Neural cell (in vitro differentiated cells): ENCODE measurements around the gene NEDD4L. TPM values are rescaled to one million over a fixed set of nuclear protein-coding genes. Genes with fewer than 3 reads are reported as not detected.

ENCODE experiments used
- H2AFZ ChIP-seq: fragments of 200-600, 300-800 bp; sonication (generic), shearing (Covaris generic); 2 replicates; pipeline ENCODE4 v1.6.0; 2014; ENCODE audit warnings: low read depth, mild to moderate bottlenecking, antibody characterized with exemption, low read length, moderate library complexity
- H3F3A ChIP-seq: fragments of 200-600 bp; shearing (Covaris generic); 2 replicates; pipeline ENCODE4 v1.6.1; 2016; ENCODE audit warnings: mild to moderate bottlenecking, moderate library complexity, mixed read lengths, antibody characterized with exemption, low read length; ENCODE audit not compliant: insufficient read depth, poor library complexity, severe bottlenecking
- H3K27ac ChIP-seq: fragments of 200-600, 300-800 bp; sonication (generic), shearing (Covaris generic); 2 replicates; pipeline ENCODE4 v1.5.1; 2014; ENCODE audit warnings: mild to moderate bottlenecking, low read length, moderate library complexity
- H3K27me3 ChIP-seq: fragments of 300-800, 200-600 bp; sonication (generic), shearing (Covaris generic); 2 replicates; pipeline ENCODE4 v1.6.0; 2014; ENCODE audit warnings: mild to moderate bottlenecking, low read depth, low read length, moderate library complexity; ENCODE audit not compliant: insufficient read depth
- H3K36me3 ChIP-seq: fragments of 300-800, 200-600 bp; sonication (generic), shearing (Covaris generic); 2 replicates; pipeline ENCODE4 v1.5.1; 2014; ENCODE audit warnings: mild to moderate bottlenecking, antibody characterized with exemption, low read length, moderate library complexity; ENCODE audit not compliant: insufficient read depth
- H3K4me2 ChIP-seq: fragments of 300-800, 200-600 bp; sonication (generic), shearing (Covaris generic); 2 replicates; pipeline ENCODE4 v1.6.0; 2014; ENCODE audit warnings: mild to moderate bottlenecking, low read length
- H3K4me3 ChIP-seq: fragments of 300-800, 200-600 bp; sonication (generic), shearing (Covaris generic); 2 replicates; pipeline ENCODE4 v1.5.1; 2014; ENCODE audit warnings: mild to moderate bottlenecking, low read length, moderate library complexity
- H3K79me2 ChIP-seq: fragments of 200-600 bp; shearing (Covaris generic); replicated peaks from 2 replicates; pipeline ENCODE4 v1.6.0; 2014; ENCODE audit warnings: mild to moderate bottlenecking, low read length, moderate library complexity; ENCODE audit not compliant: insufficient read depth
- H3K9ac ChIP-seq: fragments of 300-800, 200-600 bp; sonication (generic), shearing (Covaris generic); 2 replicates; pipeline ENCODE4 v1.6.1; 2016; ENCODE audit warnings: mild to moderate bottlenecking, low read length, mixed read lengths
- H3K9me2 ChIP-seq: fragments of 200-600 bp; shearing (Covaris generic); 2 replicates; pipeline ENCODE4 v1.6.1; 2016; ENCODE audit warnings: mild to moderate bottlenecking, low read length, mixed read lengths; ENCODE audit not compliant: insufficient read depth
- H3K9me3 ChIP-seq: fragments of 200-600, 300-800 bp; sonication (generic), shearing (Covaris generic); 2 replicates; pipeline ENCODE4 v1.6.1; 2016; ENCODE audit warnings: mild to moderate bottlenecking, mixed run types, low read length, moderate library complexity, mixed read lengths
- H4K20me1 ChIP-seq: fragments of 200-600 bp; shearing (Covaris generic); 2 replicates; pipeline ENCODE4 v1.6.1; 2016; ENCODE audit warnings: mild to moderate bottlenecking, mixed run types; ENCODE audit not compliant: insufficient read depth
- CTCF ChIP-seq: fragments of 450-650 bp; IDR thresholded peaks from 2 replicates; pipeline ENCODE4 v1.5.1; 2014; ENCODE audit warnings: antibody characterized with exemption, mild to moderate bottlenecking, moderate library complexity; ENCODE audit not compliant: poor library complexity, severe bottlenecking
- EP300 ChIP-seq: fragments of 450-650 bp; conservative IDR thresholded peaks from 2 replicates; pipeline ENCODE4 v1.6.1; 2014; ENCODE audit warnings: antibody characterized with exemption, mild to moderate bottlenecking, moderate library complexity; ENCODE audit not compliant: poor library complexity, severe bottlenecking
- EZH2 ChIP-seq: fragments of 200-600, 300-800 bp; shearing (Covaris generic), sonication (generic); IDR thresholded peaks from 2 replicates; pipeline ENCODE4 v1.6.1; 2014; ENCODE audit warnings: antibody characterized with exemption, low read length, borderline replicate concordance, mild to moderate bottlenecking; ENCODE audit not compliant: insufficient read depth, poor library complexity, severe bottlenecking
- MXI1 ChIP-seq: fragments of 450-650 bp; conservative IDR thresholded peaks from 2 replicates; pipeline ENCODE4 v1.6.1; 2014; ENCODE audit warnings: antibody characterized with exemption, mild to moderate bottlenecking; ENCODE audit not compliant: poor library complexity, severe bottlenecking
- POLR2AphosphoS5 ChIP-seq: IDR thresholded peaks from 2 replicates; pipeline ENCODE4 v1.6.1; 2012
- RAD21 ChIP-seq: fragments of 450-650 bp; conservative IDR thresholded peaks from 2 replicates; pipeline ENCODE4 v1.6.1; 2014; ENCODE audit warnings: antibody characterized with exemption, mild to moderate bottlenecking, moderate library complexity
- REST ChIP-seq: IDR thresholded peaks from 2 replicates; pipeline ENCODE4 v1.6.1; 2012; ENCODE audit warnings: borderline replicate concordance
- SMC3 ChIP-seq: fragments of 450-650 bp; conservative IDR thresholded peaks from 2 replicates; pipeline ENCODE4 v1.6.1; 2014; ENCODE audit warnings: antibody characterized with exemption, mild to moderate bottlenecking, moderate library complexity; ENCODE audit not compliant: poor library complexity
- TAF1 ChIP-seq: IDR thresholded peaks from 2 replicates; pipeline ENCODE4 v1.6.1; 2012; ENCODE audit warnings: low read depth
- polyA plus RNA-seq: library from polyadenylated mRNA; depleted of rRNA; stranded (reverse); fragments of >200 nt; gene quantifications from 2 replicates; pipeline ENCODE4 v1.2.3, GENCODE V29; 2014

Gene NEDD4L
- polyA plus RNA-seq, 1 donor from 2014 or later, result 97.9 TPM

- no peaks in the 10 kb centered on the region for H3K79me2 ChIP-seq
- H3K9ac ChIP-seq, result no peak overlapping the region
- no peaks in the 10 kb centered on the region for H3F3A ChIP-seq
- no peaks in the 10 kb centered on the region for H3K9me2 ChIP-seq
- no peak overlapping the region for H3K4me3 ChIP-seq
- no peaks in the 10 kb centered on the region for H3K27me3 ChIP-seq
- H3K36me3 ChIP-seq, result no peaks in the 10 kb centered on the region
- H4K20me1 ChIP-seq, result no peaks in the 10 kb centered on the region
- H3K9me3 ChIP-seq, result no peaks in the 10 kb centered on the region
- TF ChIP-seq REST, result no peak
- no peak for TF ChIP-seq CTCF
- TF ChIP-seq EZH2, result no peak
- TF ChIP-seq EP300, result no peak
- no peak for TF ChIP-seq TAF1
- no peak for TF ChIP-seq MXI1
- no peak for TF ChIP-seq SMC3
- TF ChIP-seq POLR2AphosphoS5, result no peak
- TF ChIP-seq RAD21, result no peak
- H2AFZ ChIP-seq, result no peak overlapping the region
- no peak overlapping the region for H3K27ac ChIP-seq
- no peak overlapping the region for H3K4me2 ChIP-seq
Measured at GRCh38 chr18:58033216-58033615, 10.8 kb upstream of the NEDD4L start.

GRCh38 chr18:58034370-58034769, 9.7 kb upstream of the NEDD4L start:
- H3K4me2 ChIP-seq, result no peak overlapping the region
- no peak overlapping the region for H3K9ac ChIP-seq
- no peaks in the 10 kb centered on the region for H3K9me2 ChIP-seq
- no peak overlapping the region for H3K27ac ChIP-seq
- no peak overlapping the region for H3K4me3 ChIP-seq
- TF ChIP-seq CTCF (no peak), EP300 (no peak), TAF1 (no peak), REST (no peak), EZH2 (no peak)
- no peaks in the 10 kb centered on the region for H3K9me3 ChIP-seq
- H3K36me3 ChIP-seq, result no peaks in the 10 kb centered on the region
- no peaks in the 10 kb centered on the region for H4K20me1 ChIP-seq
- no peaks in the 10 kb centered on the region for H3K27me3 ChIP-seq
- no peak overlapping the region for H2AFZ ChIP-seq
- no peaks in the 10 kb centered on the region for H3F3A ChIP-seq
- H3K79me2 ChIP-seq, result no peaks in the 10 kb centered on the region
